ENCODE results near the gene CARD6. TPM values are rescaled to one million over a fixed set of nuclear protein-coding genes. Genes with fewer than 3 reads are reported as not detected.

Gene CARD6
- total RNA-seq, 1 donor from 2014 or later, result 8.2 TPM

DNA sequence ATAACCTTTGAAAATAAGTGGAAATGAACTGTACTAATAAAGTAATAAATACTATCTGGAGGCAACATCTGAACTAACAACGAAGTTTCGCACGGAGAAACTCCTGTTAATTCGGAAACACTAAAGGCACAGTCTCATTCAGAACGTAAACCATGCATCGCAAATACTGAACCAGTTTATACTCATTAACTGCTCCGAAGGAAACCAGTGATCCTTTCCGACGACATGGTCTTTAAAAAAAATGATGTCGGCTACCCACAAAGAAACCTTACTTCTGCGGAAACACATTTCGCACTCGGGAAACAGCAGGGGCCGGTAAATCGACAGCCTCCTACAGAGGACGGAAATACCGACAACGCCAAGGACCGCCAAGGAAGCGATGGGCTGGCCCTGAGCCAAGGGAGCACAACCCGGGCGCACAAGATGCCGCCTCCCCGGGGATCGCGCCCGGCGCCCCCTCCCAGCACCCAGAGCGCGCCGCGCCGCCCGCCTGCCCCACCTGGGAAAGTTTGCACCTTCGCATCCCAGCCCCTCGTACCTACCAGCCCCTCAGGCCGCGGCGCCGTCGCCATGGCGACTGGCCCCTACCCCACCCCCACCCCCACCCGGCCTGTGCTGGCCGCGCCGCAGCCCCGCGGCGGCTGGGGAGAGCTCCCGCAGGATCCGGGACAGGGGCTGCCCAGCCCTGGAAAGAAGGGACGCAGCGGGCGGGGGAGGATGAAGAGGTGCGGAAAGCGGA, 43.7 kb upstream of the CARD6 start:
- Histone ChIP-seq H3K9me3 (no peaks in the 10 kb centered on the region), H3K27ac (peak overlapping the region; percentile 88 to 95), H3K4me3 (peak overlapping the region; percentile 98 to 99), H3K4me1 (peaks cover 9 to 12% of the 10 kb centered on the region in 2 donors), H3K36me3 (no peaks in the 10 kb centered on the region), H3K27me3 (no peaks in the 10 kb centered on the region)
- intact Hi-C loops (cut with DNase I), result loop anchor here (1.0 kb wide), 2 partner anchors 38 to 42 kb away; partner anchors contain the start of genes RPL37 and TTC33
- TF ChIP-seq, protein P1, sequence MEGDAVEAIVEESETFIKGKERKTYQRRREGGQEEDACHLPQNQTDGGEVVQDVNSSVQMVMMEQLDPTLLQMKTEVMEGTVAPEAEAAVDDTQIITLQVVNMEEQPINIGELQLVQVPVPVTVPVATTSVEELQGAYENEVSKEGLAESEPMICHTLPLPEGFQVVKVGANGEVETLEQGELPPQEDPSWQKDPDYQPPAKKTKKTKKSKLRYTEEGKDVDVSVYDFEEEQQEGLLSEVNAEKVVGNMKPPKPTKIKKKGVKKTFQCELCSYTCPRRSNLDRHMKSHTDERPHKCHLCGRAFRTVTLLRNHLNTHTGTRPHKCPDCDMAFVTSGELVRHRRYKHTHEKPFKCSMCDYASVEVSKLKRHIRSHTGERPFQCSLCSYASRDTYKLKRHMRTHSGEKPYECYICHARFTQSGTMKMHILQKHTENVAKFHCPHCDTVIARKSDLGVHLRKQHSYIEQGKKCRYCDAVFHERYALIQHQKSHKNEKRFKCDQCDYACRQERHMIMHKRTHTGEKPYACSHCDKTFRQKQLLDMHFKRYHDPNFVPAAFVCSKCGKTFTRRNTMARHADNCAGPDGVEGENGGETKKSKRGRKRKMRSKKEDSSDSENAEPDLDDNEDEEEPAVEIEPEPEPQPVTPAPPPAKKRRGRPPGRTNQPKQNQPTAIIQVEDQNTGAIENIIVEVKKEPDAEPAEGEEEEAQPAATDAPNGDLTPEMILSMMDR (IDR thresholded peaks at IDR 0.05), result no peak
- DNase-seq (ENCODE audit: low spot score in 2 of 2), result peak; percentile 14 to 85

DNA sequence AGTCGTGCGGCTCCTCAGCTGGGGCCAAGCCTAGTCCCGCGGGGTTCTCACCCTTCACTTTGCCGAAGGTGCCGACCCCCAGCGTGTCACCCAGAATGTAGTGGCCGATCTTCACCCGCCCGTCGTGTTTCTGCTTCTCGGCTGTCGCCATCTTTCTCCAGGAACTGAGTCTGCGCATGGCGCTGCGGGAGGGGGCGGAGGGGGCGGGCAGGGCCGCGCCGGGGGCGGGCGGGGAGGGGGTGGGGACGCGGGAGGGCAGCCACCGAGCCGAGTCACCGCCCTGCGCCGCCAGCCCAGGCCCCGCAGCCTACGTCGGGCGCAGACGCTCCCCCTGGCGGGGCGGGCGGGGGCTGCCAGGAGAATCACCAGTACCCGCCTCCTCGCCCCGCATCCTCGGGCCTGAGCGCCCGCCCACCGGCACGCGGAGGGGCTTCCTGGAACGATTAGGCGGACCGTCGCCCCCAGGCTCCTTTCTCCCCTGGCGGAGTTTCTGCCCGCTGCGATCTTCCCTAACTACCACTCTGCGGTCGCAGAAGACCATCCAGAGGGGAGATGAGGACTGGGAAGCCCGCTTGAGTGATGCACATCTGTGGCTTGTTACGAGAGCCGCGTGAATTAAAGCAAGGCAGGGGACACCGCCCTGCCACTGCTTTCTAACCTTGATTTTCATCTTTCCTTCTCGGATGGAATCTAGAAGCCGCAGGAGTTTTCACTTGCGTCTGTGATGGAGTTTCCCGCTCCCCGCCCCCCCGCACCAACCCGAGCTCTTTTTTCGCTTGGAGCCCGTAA, 43.0 kb upstream of the CARD6 start, which contains the start of gene PRKAA1:
TSS of gene PRKAA1 (minus strand) at position 363 of the 789 bp plus-strand sequence. CDS start at position 178, 185 bp downstream.
- Histone ChIP-seq H3K36me3 (no peaks in the 10 kb centered on the region), H3K27ac (peak within 1 kb of the TSS; percentile 88 to 95), H3K27me3 (no peaks in the 10 kb centered on the region), H3K4me1 (peaks cover 9 to 12% of the 10 kb centered on the region in 2 donors), H3K4me3 (peak within 1 kb of the TSS; percentile 98 to 99), H3K9me3 (no peaks in the 10 kb centered on the region)
- DNase-seq (ENCODE audit: low spot score in 2 of 2), result peak; percentile 67 to 96
- TF ChIP-seq, protein P1 (IDR thresholded peaks at IDR 0.05), result peak; percentile 33 to 73 (median 54)
- intact Hi-C loops (cut with DNase I), result loop anchor here (1.0 kb wide), 2 partner anchors 37 to 43 kb away; partner anchors contain the start of genes RPL37 and TTC33

DNA sequence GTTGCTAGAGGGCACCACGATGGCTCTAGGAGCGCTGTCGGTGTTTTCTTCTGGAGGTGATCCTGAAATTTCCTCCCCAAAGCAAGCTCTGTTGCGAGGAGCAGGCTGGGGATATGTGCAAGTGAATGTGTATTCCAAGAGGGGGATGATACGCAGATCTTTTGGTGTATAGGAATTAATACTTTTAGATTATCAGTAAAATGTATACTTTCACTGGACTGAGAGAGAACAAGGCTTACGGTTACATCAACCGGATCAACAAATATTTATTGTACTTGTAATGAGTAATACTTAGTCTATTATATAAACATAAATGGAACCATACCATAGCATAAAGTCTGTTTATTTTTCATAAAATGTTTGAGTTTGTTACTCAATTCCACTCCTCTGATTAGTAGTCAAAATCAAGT, 42.4 kb upstream of the CARD6 start:
- TF ChIP-seq, protein P1 (IDR thresholded peaks at IDR 0.05), result peak in 1 of 3 experiments; percentile 1
- intact Hi-C loops (cut with DNase I), result loop anchor here (1.0 kb wide), 2 partner anchors 36 to 44 kb away; partner anchors contain the start of genes RPL37 and TTC33

DNA sequence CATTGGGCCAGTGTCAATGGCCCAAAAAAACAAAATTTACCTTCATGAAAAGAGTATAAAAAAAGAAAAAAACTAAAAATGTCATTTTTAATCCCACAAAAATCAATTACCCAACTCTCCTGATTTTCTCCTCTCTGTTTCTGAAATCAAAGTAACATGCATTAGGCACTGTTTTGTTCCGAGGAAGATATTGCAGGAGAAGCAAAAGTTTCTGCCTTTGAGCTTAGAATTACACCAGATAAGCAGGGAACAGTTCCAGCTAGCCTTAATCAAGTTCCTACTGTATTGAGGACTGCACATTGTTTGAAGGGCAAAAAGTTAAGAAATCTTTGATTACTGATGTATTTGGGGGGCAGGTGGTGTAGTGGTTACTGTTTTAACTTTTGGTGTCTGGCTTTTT, 41.9 kb upstream of the CARD6 start:
- DNase-seq (ENCODE audit: low spot score in 2 of 2), result no peak
- no peaks in the 10 kb centered on the region for H3K27me3 ChIP-seq
- peak overlapping the region; percentile 98 to 99 for H3K4me3 ChIP-seq
- H3K9me3 ChIP-seq, result no peaks in the 10 kb centered on the region
- H3K4me1 ChIP-seq, result peaks cover 9 to 12% of the 10 kb centered on the region in 2 donors
- no peaks in the 10 kb centered on the region for H3K36me3 ChIP-seq
- TF ChIP-seq, protein P1 (IDR thresholded peaks at IDR 0.05), result no peak
- intact Hi-C loops (cut with DNase I), result no loop called here
- peak overlapping the region; percentile 88 to 95 for H3K27ac ChIP-seq

More for the DNA sequence above, 42.4 kb upstream of the CARD6 start:
- H3K27ac ChIP-seq, result peak overlapping the region; percentile 88 to 95
- no peaks in the 10 kb centered on the region for H3K36me3 ChIP-seq
- H3K4me1 ChIP-seq, result peaks cover 9 to 12% of the 10 kb centered on the region in 2 donors
- no peaks in the 10 kb centered on the region for H3K27me3 ChIP-seq
- peak overlapping the region; percentile 98 to 99 for H3K4me3 ChIP-seq
- no peaks in the 10 kb centered on the region for H3K9me3 ChIP-seq
- no peak for DNase-seq (ENCODE audit: low spot score in 2 of 2)

DNA sequence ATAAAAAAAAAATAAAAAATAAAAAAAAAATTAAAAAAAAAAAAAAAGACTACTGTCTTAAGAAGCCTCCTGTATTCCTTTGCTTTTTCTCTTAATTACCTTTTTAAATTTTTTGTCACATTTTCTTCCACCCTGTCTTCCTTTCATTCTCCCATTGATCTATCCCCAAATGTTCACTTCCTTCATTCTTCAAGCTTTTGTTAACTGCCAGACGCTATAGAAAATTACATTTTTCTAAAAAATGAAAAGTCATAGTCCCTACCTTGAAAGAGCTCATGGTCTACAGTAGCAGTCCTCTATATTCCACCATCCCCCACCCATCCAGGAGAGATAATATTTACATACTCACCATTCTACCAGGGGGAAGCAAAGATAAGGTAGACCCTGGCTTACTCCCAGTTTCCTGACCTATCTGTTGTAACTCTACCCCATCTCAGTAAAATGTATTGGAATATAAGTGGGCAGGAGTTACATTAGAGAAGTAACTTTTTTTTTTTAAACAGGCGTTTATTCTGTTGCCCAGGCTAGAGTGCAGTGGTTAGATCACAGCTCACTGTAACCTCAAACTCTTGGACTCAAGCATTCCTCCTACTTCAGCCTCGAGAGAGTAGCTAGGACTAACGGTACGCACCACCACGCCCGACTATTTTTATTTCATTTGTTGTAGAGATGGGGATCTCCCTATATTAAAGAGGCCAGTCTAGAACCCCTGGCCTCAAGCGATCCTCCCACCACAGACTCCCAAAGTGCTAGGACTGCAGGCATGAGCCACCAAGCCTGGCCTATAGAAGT, 39.2 kb upstream of the CARD6 start:
- H3K4me3 ChIP-seq, result no peak overlapping the region
- no peak for DNase-seq (ENCODE audit: low spot score in 2 of 2)
- TF ChIP-seq, protein P1 (IDR thresholded peaks at IDR 0.05), result no peak
- peaks cover 6 to 9% of the 10 kb centered on the region in 2 donors for H3K4me1 ChIP-seq
- no peaks in the 10 kb centered on the region for H3K27me3 ChIP-seq
- intact Hi-C loops (cut with DNase I), result no loop called here
- H3K9me3 ChIP-seq, result no peaks in the 10 kb centered on the region
- H3K36me3 ChIP-seq, result no peaks in the 10 kb centered on the region
- no peak overlapping the region for H3K27ac ChIP-seq
